GM23338 (cell line): ENCODE results near the gene POU2AF2. TPM values are rescaled to one million over a fixed set of nuclear protein-coding genes. Genes with fewer than 3 reads are reported as not detected.
A peak's percentile ranks its signal among the peaks of the same experiment; 100 is the strongest.

ENCODE experiments used
- ATAC-seq: fragments of 200-7000 bp; cut with Tn5 transposase; 3 replicates; pipeline ENCODE4 v1.9.1; 2020
- DNase-seq: peaks from one replicate; pipeline ENCODE4 v3.0.0-alpha.2; 2015; ENCODE audit warnings: low spot score
- H2AFZ ChIP-seq: fragments of 200-600 bp; sonication (generic); 2 replicates; pipeline ENCODE4 v1.8.0; 2016; ENCODE audit warnings: antibody characterized with exemption, mild to moderate bottlenecking, moderate library complexity
- H3F3A ChIP-seq: fragments of 200-600 bp; sonication (generic); replicated peaks from 2 replicates; pipeline ENCODE4 v1.8.0; 2017; ENCODE audit warnings: antibody characterized with exemption, mixed run types, low read depth
- H3K27ac ChIP-seq: fragments of 200-600 bp; sonication (generic); 2 replicates; pipeline ENCODE4 v1.6.1; 2016; ENCODE audit warnings: low read depth
- H3K27me3 ChIP-seq: fragments of 200-600 bp; sonication (generic); 2 replicates; pipeline ENCODE4 v1.8.0; 2016; ENCODE audit warnings: mild to moderate bottlenecking, mixed run types, moderate library complexity; ENCODE audit not compliant: insufficient read depth
- H3K36me3 ChIP-seq: fragments of 200-600 bp; sonication (generic); 2 replicates; pipeline ENCODE4 v1.8.0; 2016; ENCODE audit warnings: mild to moderate bottlenecking; ENCODE audit not compliant: insufficient read depth
- H3K4me1 ChIP-seq: fragments of 200-600 bp; sonication (generic); 2 replicates; pipeline ENCODE4 v1.8.0; 2016; ENCODE audit warnings: mild to moderate bottlenecking, moderate library complexity; ENCODE audit not compliant: insufficient read depth
- H3K4me2 ChIP-seq: fragments of 200-600 bp; sonication (generic); 2 replicates; pipeline ENCODE4 v1.7.1; 2017; ENCODE audit warnings: mixed run types
- H3K4me3 ChIP-seq: fragments of 200-600 bp; sonication (generic); 2 replicates; pipeline ENCODE4 v1.6.1; 2016; ENCODE audit warnings: mixed run types
- H3K79me2 ChIP-seq: fragments of 200-600 bp; sonication (generic); replicated peaks from 2 replicates; pipeline ENCODE4 v1.8.0; 2017; ENCODE audit warnings: mild to moderate bottlenecking; ENCODE audit not compliant: insufficient read depth
- H3K9me2 ChIP-seq: fragments of 200-600 bp; sonication (generic); 2 replicates; pipeline ENCODE4 v1.8.0; 2017; ENCODE audit not compliant: insufficient read depth
- H4K20me1 ChIP-seq: fragments of 200-600 bp; sonication (generic); replicated peaks from 2 replicates; pipeline ENCODE4 v1.8.0; 2017; ENCODE audit warnings: mild to moderate bottlenecking; ENCODE audit not compliant: insufficient read depth
- H3K27ac Mint-ChIP-seq: 2 replicates; pipeline ENCODE4 v1.8.0; 2020; ENCODE audit warnings: inconsistent platforms, mild to moderate bottlenecking, moderate library complexity, mixed read lengths
- H3K27me3 Mint-ChIP-seq: 3 replicates; pipeline ENCODE4 v1.8.0; 2022; ENCODE audit warnings: low read depth, mild to moderate bottlenecking, moderate library complexity, mixed read lengths, inconsistent platforms; ENCODE audit not compliant: insufficient read depth, poor library complexity
- H3K36me3 Mint-ChIP-seq: 3 replicates; pipeline ENCODE4 v1.8.0; 2021; ENCODE audit warnings: low read depth, mild to moderate bottlenecking, inconsistent platforms, moderate library complexity, mixed read lengths
- H3K4me1 Mint-ChIP-seq: 3 replicates; pipeline ENCODE4 v1.8.0; 2020; ENCODE audit warnings: mild to moderate bottlenecking, inconsistent platforms, mixed read lengths
- H3K4me3 Mint-ChIP-seq: 3 replicates; pipeline ENCODE4 v1.8.0; 2021; ENCODE audit warnings: moderate library complexity, mild to moderate bottlenecking, inconsistent platforms, mixed read lengths
- H3K9me3 Mint-ChIP-seq: 3 replicates; pipeline ENCODE4 v1.8.0; 2020; ENCODE audit warnings: moderate library complexity, mild to moderate bottlenecking, inconsistent platforms, mixed read lengths
- EZH2phosphoT487 ChIP-seq: fragments of 200-600 bp; sonication (generic); IDR thresholded peaks from one replicate; pipeline ENCODE4 v1.8.1; 2018; ENCODE audit warnings: antibody characterized with exemption; ENCODE audit not compliant: unreplicated experiment
- JUNB ChIP-seq: IDR thresholded peaks from one replicate; pipeline ENCODE4 v1.6.1; 2016; ENCODE audit warnings: antibody characterized with exemption; ENCODE audit not compliant: unreplicated experiment
- NANOG ChIP-seq: IDR thresholded peaks from 2 replicates; pipeline ENCODE4 v1.6.1; 2016; ENCODE audit warnings: antibody characterized with exemption, borderline replicate concordance
- STAT1 ChIP-seq: IDR thresholded peaks from one replicate; pipeline ENCODE4 v1.6.1; 2016; ENCODE audit warnings: antibody characterized with exemption; ENCODE audit not compliant: unreplicated experiment
- ZNF114 ChIP-seq: fragments of 250-450 bp; sonication (Bioruptor Pico); IDR thresholded peaks from 2 replicates; pipeline ENCODE4 v1.5.0; 2020; ENCODE audit warnings: mild to moderate bottlenecking, moderate library complexity
- polyA plus RNA-seq: library from polyadenylated mRNA; unstranded; fragments of >200 nt; fragmentation: Nextera tagmentation; extraction: Ambion mirVana; gene quantifications from 2 replicates; pipeline ENCODE4 v1.2.1, GENCODE V29; 2016
- total RNA-seq: library from RNA; depleted of rRNA; stranded (reverse); fragments of >200 nt; shearing (Covaris generic); gene quantifications from 2 replicates; pipeline ENCODE4 v1.2.3, GENCODE V29; 2014
- TF ChIP-seq, protein P1 (sequence below): fragments of 250-450 bp; sonication (Bioruptor Pico); IDR thresholded peaks from 2 replicates; pipeline ENCODE4 v1.5.0; 2020; ENCODE audit warnings: mild to moderate bottlenecking, moderate library complexity
- TF ChIP-seq, protein P2 (sequence below): IDR thresholded peaks from 2 replicates; pipeline ENCODE4 v1.6.1; 2016; ENCODE audit warnings: antibody characterized with exemption
- TF ChIP-seq, protein P3 (sequence below): IDR thresholded peaks from one replicate; pipeline ENCODE4 v1.6.1; 2018; ENCODE audit warnings: antibody characterized with exemption; ENCODE audit not compliant: unreplicated experiment

Gene POU2AF2
- total and polyA plus RNA-seq, 2 experiments from 2014 or later = not detected

DNA sequence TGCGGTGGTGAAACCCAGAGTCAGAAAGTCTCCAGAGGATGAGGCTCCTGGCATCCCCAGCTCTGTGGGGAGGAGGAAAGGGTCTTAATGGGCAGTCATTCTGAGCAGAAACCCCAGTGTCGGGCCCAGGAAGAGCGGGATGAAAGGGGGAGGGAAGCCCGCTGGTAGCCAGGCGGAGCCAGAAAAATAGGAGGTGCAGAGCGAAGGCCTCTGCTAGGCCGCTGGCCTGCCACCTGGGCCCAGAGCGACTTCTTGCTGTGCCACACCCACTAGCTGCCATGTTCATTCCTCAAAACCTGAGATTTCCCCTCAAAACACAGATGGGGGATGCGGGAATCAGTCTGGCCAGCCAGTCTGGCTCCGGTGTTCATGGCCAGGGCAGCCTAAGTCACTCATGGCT is 52.2 kb downstream of the POU2AF2 start:
- H3K9me3 Mint-ChIP-seq = no peaks in the 10 kb centered on the region
- peaks cover 35% of the 10 kb centered on the region for H3K27me3 ChIP-seq
- H3K27me3 Mint-ChIP-seq = peaks cover 29% of the 10 kb centered on the region
- H4K20me1 ChIP-seq = no peaks in the 10 kb centered on the region
- H3K4me2 ChIP-seq = peak overlapping the region; percentile 85; the same call in 1 of the 2 replicates
- 0 out of 2 replicates have a peak, but pooled peaks cover 5% of the 10 kb centered on the region for H3F3A ChIP-seq
- ATAC-seq = peak; percentile 5
- H3K4me1 Mint-ChIP-seq = peaks cover 22% of the 10 kb centered on the region
- DNase-seq = peak; percentile 58
- no peaks in the 10 kb centered on the region; the same call in 2 of the 3 replicates for H3K36me3 Mint-ChIP-seq
- no peaks in the 10 kb centered on the region for H3K36me3 ChIP-seq
- H3K79me2 ChIP-seq = no peaks in the 10 kb centered on the region
- peak overlapping the region; percentile 85; the same call in 1 of the 2 replicates for H2AFZ ChIP-seq
- peaks cover 14% of the 10 kb centered on the region; the same call in 1 of the 2 replicates for H3K4me1 ChIP-seq
- no peak overlapping the region for H3K27ac ChIP-seq
- H3K4me3 ChIP-seq = peak overlapping the region; percentile 88; the same call in 1 of the 2 replicates
- TF ChIP-seq, protein P1, sequence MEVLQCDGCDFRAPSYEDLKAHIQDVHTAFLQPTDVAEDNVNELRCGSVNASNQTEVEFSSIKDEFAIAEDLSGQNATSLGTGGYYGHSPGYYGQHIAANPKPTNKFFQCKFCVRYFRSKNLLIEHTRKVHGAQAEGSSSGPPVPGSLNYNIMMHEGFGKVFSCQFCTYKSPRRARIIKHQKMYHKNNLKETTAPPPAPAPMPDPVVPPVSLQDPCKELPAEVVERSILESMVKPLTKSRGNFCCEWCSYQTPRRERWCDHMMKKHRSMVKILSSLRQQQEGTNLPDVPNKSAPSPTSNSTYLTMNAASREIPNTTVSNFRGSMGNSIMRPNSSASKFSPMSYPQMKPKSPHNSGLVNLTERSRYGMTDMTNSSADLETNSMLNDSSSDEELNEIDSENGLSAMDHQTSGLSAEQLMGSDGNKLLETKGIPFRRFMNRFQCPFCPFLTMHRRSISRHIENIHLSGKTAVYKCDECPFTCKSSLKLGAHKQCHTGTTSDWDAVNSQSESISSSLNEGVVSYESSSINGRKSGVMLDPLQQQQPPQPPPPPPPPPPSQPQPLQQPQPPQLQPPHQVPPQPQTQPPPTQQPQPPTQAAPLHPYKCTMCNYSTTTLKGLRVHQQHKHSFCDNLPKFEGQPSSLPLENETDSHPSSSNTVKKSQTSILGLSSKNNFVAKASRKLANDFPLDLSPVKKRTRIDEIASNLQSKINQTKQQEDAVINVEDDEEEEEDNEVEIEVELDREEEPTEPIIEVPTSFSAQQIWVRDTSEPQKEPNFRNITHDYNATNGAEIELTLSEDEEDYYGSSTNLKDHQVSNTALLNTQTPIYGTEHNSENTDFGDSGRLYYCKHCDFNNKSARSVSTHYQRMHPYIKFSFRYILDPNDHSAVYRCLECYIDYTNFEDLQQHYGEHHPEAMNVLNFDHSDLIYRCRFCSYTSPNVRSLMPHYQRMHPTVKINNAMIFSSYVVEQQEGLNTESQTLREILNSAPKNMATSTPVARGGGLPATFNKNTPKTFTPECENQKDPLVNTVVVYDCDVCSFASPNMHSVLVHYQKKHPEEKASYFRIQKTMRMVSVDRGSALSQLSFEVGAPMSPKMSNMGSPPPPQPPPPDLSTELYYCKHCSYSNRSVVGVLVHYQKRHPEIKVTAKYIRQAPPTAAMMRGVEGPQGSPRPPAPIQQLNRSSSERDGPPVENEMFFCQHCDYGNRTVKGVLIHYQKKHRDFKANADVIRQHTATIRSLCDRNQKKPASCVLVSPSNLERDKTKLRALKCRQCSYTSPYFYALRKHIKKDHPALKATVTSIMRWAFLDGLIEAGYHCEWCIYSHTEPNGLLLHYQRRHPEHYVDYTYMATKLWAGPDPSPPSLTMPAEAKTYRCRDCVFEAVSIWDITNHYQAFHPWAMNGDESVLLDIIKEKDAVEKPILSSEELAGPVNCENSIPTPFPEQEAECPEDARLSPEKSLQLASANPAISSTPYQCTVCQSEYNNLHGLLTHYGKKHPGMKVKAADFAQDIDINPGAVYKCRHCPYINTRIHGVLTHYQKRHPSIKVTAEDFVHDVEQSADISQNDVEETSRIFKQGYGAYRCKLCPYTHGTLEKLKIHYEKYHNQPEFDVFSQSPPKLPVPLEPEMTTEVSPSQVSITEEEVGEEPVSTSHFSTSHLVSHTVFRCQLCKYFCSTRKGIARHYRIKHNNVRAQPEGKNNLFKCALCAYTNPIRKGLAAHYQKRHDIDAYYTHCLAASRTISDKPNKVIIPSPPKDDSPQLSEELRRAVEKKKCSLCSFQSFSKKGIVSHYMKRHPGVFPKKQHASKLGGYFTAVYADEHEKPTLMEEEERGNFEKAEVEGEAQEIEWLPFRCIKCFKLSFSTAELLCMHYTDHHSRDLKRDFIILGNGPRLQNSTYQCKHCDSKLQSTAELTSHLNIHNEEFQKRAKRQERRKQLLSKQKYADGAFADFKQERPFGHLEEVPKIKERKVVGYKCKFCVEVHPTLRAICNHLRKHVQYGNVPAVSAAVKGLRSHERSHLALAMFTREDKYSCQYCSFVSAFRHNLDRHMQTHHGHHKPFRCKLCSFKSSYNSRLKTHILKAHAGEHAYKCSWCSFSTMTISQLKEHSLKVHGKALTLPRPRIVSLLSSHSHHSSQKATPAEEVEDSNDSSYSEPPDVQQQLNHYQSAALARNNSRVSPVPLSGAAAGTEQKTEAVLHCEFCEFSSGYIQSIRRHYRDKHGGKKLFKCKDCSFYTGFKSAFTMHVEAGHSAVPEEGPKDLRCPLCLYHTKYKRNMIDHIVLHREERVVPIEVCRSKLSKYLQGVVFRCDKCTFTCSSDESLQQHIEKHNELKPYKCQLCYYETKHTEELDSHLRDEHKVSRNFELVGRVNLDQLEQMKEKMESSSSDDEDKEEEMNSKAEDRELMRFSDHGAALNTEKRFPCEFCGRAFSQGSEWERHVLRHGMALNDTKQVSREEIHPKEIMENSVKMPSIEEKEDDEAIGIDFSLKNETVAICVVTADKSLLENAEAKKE (CRISPR knock-in tag) = no peak
- TF ChIP-seq NANOG = no peak
- TF ChIP-seq JUNB = no peak
- TF ChIP-seq, protein P2, sequence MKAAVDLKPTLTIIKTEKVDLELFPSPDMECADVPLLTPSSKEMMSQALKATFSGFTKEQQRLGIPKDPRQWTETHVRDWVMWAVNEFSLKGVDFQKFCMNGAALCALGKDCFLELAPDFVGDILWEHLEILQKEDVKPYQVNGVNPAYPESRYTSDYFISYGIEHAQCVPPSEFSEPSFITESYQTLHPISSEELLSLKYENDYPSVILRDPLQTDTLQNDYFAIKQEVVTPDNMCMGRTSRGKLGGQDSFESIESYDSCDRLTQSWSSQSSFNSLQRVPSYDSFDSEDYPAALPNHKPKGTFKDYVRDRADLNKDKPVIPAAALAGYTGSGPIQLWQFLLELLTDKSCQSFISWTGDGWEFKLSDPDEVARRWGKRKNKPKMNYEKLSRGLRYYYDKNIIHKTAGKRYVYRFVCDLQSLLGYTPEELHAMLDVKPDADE = no peak
- no peak for TF ChIP-seq STAT1
- no peak for TF ChIP-seq EZH2phosphoT487
- TF ChIP-seq, protein P3, sequence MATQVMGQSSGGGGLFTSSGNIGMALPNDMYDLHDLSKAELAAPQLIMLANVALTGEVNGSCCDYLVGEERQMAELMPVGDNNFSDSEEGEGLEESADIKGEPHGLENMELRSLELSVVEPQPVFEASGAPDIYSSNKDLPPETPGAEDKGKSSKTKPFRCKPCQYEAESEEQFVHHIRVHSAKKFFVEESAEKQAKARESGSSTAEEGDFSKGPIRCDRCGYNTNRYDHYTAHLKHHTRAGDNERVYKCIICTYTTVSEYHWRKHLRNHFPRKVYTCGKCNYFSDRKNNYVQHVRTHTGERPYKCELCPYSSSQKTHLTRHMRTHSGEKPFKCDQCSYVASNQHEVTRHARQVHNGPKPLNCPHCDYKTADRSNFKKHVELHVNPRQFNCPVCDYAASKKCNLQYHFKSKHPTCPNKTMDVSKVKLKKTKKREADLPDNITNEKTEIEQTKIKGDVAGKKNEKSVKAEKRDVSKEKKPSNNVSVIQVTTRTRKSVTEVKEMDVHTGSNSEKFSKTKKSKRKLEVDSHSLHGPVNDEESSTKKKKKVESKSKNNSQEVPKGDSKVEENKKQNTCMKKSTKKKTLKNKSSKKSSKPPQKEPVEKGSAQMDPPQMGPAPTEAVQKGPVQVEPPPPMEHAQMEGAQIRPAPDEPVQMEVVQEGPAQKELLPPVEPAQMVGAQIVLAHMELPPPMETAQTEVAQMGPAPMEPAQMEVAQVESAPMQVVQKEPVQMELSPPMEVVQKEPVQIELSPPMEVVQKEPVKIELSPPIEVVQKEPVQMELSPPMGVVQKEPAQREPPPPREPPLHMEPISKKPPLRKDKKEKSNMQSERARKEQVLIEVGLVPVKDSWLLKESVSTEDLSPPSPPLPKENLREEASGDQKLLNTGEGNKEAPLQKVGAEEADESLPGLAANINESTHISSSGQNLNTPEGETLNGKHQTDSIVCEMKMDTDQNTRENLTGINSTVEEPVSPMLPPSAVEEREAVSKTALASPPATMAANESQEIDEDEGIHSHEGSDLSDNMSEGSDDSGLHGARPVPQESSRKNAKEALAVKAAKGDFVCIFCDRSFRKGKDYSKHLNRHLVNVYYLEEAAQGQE = no peak
- no peak for TF ChIP-seq ZNF114 (CRISPR knock-in tag)
- peak overlapping the region; percentile 76 for H3K4me3 Mint-ChIP-seq
- H3K9me2 ChIP-seq = no peaks in the 10 kb centered on the region
- H3K27ac Mint-ChIP-seq = no peak overlapping the region
